ENCODE measurements around the gene MESP1.
"Not testable (repeated sequence)": the region's sequence is repeated elsewhere in the genome, so short reads cannot be mapped to it uniquely, and the experiment has no call there.

Gene MESP1

GRCh38 chr15:89783861-89784685 is 33.0 kb upstream of the MESP1 start:
- Histone ChIP-seq H3F3A (ENCODE audit: insufficient read depth, low read length) (peaks cover 20% of the 10 kb centered on the region), H3K27me3 (replicated peaks; ENCODE audit: insufficient read depth, low read length) (no peaks in the 10 kb centered on the region), H3K79me2 (ENCODE audit: low read length) (no peaks in the 10 kb centered on the region), H3K4me2 (ENCODE audit: low read depth, low read length) (no peak overlapping the region), H3K4me1 (ENCODE audit: low read length) (peaks cover 24% of the 10 kb centered on the region), H3K9me3 (replicated peaks; ENCODE audit: insufficient read depth, low read length) (no peaks in the 10 kb centered on the region), H3K27ac (ENCODE audit: low read length) (no peak overlapping the region), H3K9ac (ENCODE audit: low read length) (no peak overlapping the region), H3K36me3 (replicated peaks; ENCODE audit: insufficient read depth, low read length) (no peaks in the 10 kb centered on the region), H3K9me2 (replicated peaks; ENCODE audit: insufficient read depth, low read length) (no peaks in the 10 kb centered on the region), H4K20me1 (ENCODE audit: insufficient read depth, low read length) (no peaks in the 10 kb centered on the region), H3K4me3 (ENCODE audit: low read length) (no peak overlapping the region), H2AFZ (ENCODE audit: low read length) (no peak overlapping the region)
- DNase-seq = no peak
- TF ChIP-seq EZH2phosphoT487 (IDR thresholded peaks at IDR 0.05; ENCODE audit: low read length) = no peak
- TF ChIP-seq CTCF (IDR thresholded peaks at IDR 0.05; ENCODE audit: low read length) = no peak
- no peak for TF ChIP-seq EZH2 (optimal IDR thresholded peaks at IDR 0.05; ENCODE audit: low read depth, low read length)

GRCh38 chr15:89783111-89783860 is 32.2 kb upstream of the MESP1 start:
- Histone ChIP-seq H3K27me3 (replicated peaks; ENCODE audit: insufficient read depth, low read length) (no peaks in the 10 kb centered on the region), H3K9ac (ENCODE audit: low read length) (no peak overlapping the region), H3K36me3 (replicated peaks; ENCODE audit: insufficient read depth, low read length) (no peaks in the 10 kb centered on the region), H3K79me2 (ENCODE audit: low read length) (no peaks in the 10 kb centered on the region), H3K27ac (ENCODE audit: low read length) (no peak overlapping the region), H3K4me2 (ENCODE audit: low read depth, low read length) (no peak overlapping the region), H2AFZ (ENCODE audit: low read length) (no peak overlapping the region), H3K9me3 (replicated peaks; ENCODE audit: insufficient read depth, low read length) (no peaks in the 10 kb centered on the region), H3K9me2 (replicated peaks; ENCODE audit: insufficient read depth, low read length) (no peaks in the 10 kb centered on the region), H3K4me3 (ENCODE audit: low read length) (no peak overlapping the region), H3K4me1 (ENCODE audit: low read length) (peaks cover 24% of the 10 kb centered on the region), H3F3A (ENCODE audit: insufficient read depth, low read length) (peaks cover 20% of the 10 kb centered on the region), H4K20me1 (ENCODE audit: insufficient read depth, low read length) (no peaks in the 10 kb centered on the region)
- no peak for DNase-seq
- TF ChIP-seq EZH2phosphoT487 (IDR thresholded peaks at IDR 0.05; ENCODE audit: low read length) (no peak), CTCF (IDR thresholded peaks at IDR 0.05; ENCODE audit: low read length) (no peak)

- H3K9me3 ChIP-seq (replicated peaks; ENCODE audit: insufficient read depth, low read length); H3K36me3 ChIP-seq (replicated peaks; ENCODE audit: insufficient read depth, low read length); H3K9me2 ChIP-seq (replicated peaks; ENCODE audit: insufficient read depth, low read length); H3K79me2 ChIP-seq (ENCODE audit: low read length); H2AFZ ChIP-seq (ENCODE audit: low read length); H3K9ac ChIP-seq (ENCODE audit: low read length); H3K4me3 ChIP-seq (ENCODE audit: low read length); H3K27me3 ChIP-seq (replicated peaks; ENCODE audit: insufficient read depth, low read length); H3K4me2 ChIP-seq (ENCODE audit: low read depth, low read length); DNase-seq; H4K20me1 ChIP-seq (ENCODE audit: insufficient read depth, low read length): not testable (repeated sequence)
- H3K27ac ChIP-seq (ENCODE audit: low read length) = peak overlapping the region; percentile 96; the same call in 1 of the 2 replicates
- H3K4me1 ChIP-seq (ENCODE audit: low read length) = peaks cover 24% of the 10 kb centered on the region
- H3F3A ChIP-seq (ENCODE audit: insufficient read depth, low read length) = peaks cover 20% of the 10 kb centered on the region
Measured at GRCh38 chr15:89782619-89782950, 31.5 kb upstream of the MESP1 start.
